Gastroesophageal sphincter (tissue), 4 donors: ENCODE results near the gene HERC4. TPM values are rescaled to one million over a fixed set of nuclear protein-coding genes. Genes with fewer than 3 reads are reported as not detected.

Experiments used
- ATAC-seq: fragments of 150-250 bp; one replicate; pipeline ENCODE4 v1.9.1; 2016; ENCODE audit warnings: mild to moderate bottlenecking, moderate library complexity
- H3K27ac ChIP-seq, 4 donors: fragments of 200-600 bp; sonication (generic) in 3 of 4; 1 replicate in 3 of 4; 2 replicates in 1 of 4; pipeline ENCODE4 v1.5.1; 2016 to 2019
- H3K27me3 ChIP-seq: fragments of 200-600 bp; sonication (generic); one replicate; pipeline ENCODE4 v1.5.1; 2019
- H3K36me3 ChIP-seq, 2 donors: fragments of 200-600 bp; sonication (generic); one replicate each; pipeline ENCODE4 v1.5.1; 2019; ENCODE audit warnings: control low read depth in 1 of 2
- H3K4me1 ChIP-seq, 3 donors: fragments of 200-600 bp; sonication (generic); 1 replicate in 2 of 3; 2 replicates in 1 of 3; pipeline ENCODE4 v1.5.1; 2016 to 2019; ENCODE audit warnings: control low read depth in 2 of 3
- H3K4me3 ChIP-seq, 2 donors: fragments of 200-600 bp; sonication (generic); one replicate each; pipeline ENCODE4 v1.5.1; 2019; ENCODE audit warnings: mild to moderate bottlenecking in 1 of 2, moderate library complexity in 1 of 2
- H3K9me3 ChIP-seq, 3 donors: fragments of 200-600 bp; sonication (generic); one replicate each; pipeline ENCODE4 v1.5.1; 2017 to 2019; ENCODE audit warnings: control low read depth in 2 of 3
- CTCF ChIP-seq, 4 experiments: fragments of 200-600 bp in 2 of 4; fragments of 450-650 bp in 2 of 4; sonication (generic) in 1 of 4; IDR thresholded peaks; one replicate each; pipeline ENCODE4 v1.5.1; 2017 to 2019; ENCODE audit warnings: antibody characterized with exemption in 4 of 4, mild to moderate bottlenecking in 2 of 4, moderate library complexity in 2 of 4
- EP300 ChIP-seq: sonication (generic); formaldehyde crosslinking; IDR thresholded peaks from one replicate; pipeline ENCODE4 v1.6.1; 2017; ENCODE audit warnings: antibody characterized with exemption, mild to moderate bottlenecking
- POLR2A ChIP-seq, 2 donors: fragments of 450-650 bp; IDR thresholded peaks; one replicate each; pipeline ENCODE4 v1.6.1; 2017; ENCODE audit warnings: antibody characterized with exemption in 2 of 2, mild to moderate bottlenecking in 2 of 2, moderate library complexity in 1 of 2
- POLR2AphosphoS5 ChIP-seq: sonication (generic); formaldehyde crosslinking; IDR thresholded peaks from one replicate; pipeline ENCODE4 v1.6.1; 2017; ENCODE audit warnings: antibody characterized with exemption
- WGBS, 2 donors: methylation state at CpG; one replicate each; pipeline ENCODE4 v1.1.5; 2018; ENCODE audit warnings: low coverage in 1 of 2; 5-methylcytosine and 5-hydroxymethylcytosine counted together
- total RNA-seq, 4 donors: library from RNA; depleted of rRNA; stranded (reverse); fragments of >200 nt; gene quantifications; one replicate each; pipeline ENCODE4 v1.1.0, GENCODE V29; 2016

Gene HERC4
- total RNA-seq, 4 donors from 2014 or later: 30.3 to 58.4 (median 43.0) TPM

DNA sequence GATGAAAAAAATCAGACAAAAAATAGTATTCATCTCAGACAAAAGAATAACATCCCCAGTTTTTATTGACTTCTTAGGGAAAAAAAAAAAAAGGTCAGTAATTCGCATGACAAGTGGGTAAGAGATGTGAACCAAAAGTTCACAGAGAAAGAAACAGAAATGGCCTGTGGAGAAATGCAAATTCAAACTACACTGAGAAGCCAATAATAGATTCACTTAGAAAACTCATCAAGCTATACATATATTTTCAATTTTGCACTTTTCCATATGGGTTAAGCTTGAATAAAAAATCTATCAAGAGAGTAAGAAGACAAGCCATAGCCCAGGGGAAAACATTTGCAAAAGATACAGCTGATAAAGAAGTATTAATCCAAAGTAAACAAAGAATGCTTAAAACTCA lies 28.0 kb downstream of the HERC4 start:
- Histone ChIP-seq H3K27me3 (no peaks in the 10 kb centered on the region), H3K9me3 (no peaks in the 10 kb centered on the region), H3K27ac (no peak overlapping the region), H3K36me3 (peaks cover 0 to 18% of the 10 kb centered on the region in 2 donors), H3K4me1 (peaks cover 0 to 3% (median 0%) of the 10 kb centered on the region in 3 donors), H3K4me3 (no peak overlapping the region)
- 100% methylated on average over 1 of the region's 1 CpG for WGBS, 2 donors
- TF ChIP-seq EP300 (no peak), CTCF (IDR thresholded peaks at IDR 0.05) (no peak), POLR2AphosphoS5 (no peak), POLR2A (IDR thresholded peaks at IDR 0.05) (no peak)
- ATAC-seq: no peak

DNA sequence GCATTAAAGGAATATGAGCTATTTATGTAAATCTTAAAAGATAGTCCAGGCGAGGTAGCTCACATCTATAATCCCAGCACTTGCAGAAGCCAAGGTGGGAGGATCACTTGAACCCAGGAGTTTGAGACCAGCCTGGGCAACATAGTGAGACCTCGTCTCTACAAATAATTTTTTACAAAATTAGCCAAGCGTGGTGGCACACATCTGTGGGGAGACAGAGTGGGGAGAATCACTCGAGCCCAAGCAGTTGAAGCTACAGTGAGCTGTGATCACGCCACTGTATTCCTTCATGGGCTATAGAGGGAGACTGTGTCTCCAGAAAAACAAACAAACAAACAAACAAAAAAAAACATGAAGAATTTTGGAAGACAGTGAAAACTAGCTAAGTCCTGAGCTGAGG lies 28.4 kb downstream of the HERC4 start:
- Histone ChIP-seq H3K9me3 (no peaks in the 10 kb centered on the region), H3K27me3 (no peaks in the 10 kb centered on the region), H3K4me3 (no peak overlapping the region), H3K27ac (no peak overlapping the region), H3K36me3 (peaks cover 0 to 18% of the 10 kb centered on the region in 2 donors), H3K4me1 (no peaks in the 10 kb centered on the region)
- WGBS, 2 donors: 92 to 94% methylated on average over 3 to 4 of the region's 5 CpGs
- ATAC-seq: no peak
- TF ChIP-seq CTCF (IDR thresholded peaks at IDR 0.05) (no peak), POLR2AphosphoS5 (no peak), POLR2A (IDR thresholded peaks at IDR 0.05) (no peak), EP300 (no peak)

DNA sequence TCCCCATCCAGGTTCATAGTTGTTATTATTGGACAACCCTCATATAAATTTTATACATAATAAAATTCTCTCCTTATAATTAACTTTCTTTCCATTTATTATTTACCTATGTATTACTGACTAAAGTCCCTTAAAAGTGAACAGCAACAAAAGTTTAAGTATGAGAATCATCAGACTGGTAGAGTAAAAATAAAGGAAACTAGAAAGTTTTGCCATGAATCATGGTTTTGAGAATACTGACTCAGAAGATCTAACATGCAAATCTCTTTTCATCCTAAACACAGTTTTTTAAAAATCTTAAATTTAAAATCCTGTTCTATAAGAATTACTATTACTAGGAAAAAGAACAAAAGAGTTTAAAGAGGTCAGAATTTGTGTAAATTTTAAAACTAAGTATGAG lies 32.1 kb downstream of the HERC4 start:
- H3K4me3 ChIP-seq: no peak overlapping the region
- TF ChIP-seq EP300: no peak
- TF ChIP-seq POLR2AphosphoS5: no peak
- TF ChIP-seq POLR2A (IDR thresholded peaks at IDR 0.05): no peak
- TF ChIP-seq CTCF (IDR thresholded peaks at IDR 0.05): no peak
- H3K36me3 ChIP-seq: peaks cover 0 to 19% of the 10 kb centered on the region in 2 donors
- H3K27me3 ChIP-seq: no peaks in the 10 kb centered on the region
- no peaks in the 10 kb centered on the region for H3K4me1 ChIP-seq
- H3K9me3 ChIP-seq: no peaks in the 10 kb centered on the region
- no peak overlapping the region for H3K27ac ChIP-seq
- ATAC-seq: no peak

GRCh38 chr10:68032113-68032512 lies 43.0 kb downstream of the HERC4 start:
- ATAC-seq: no peak
- no peak overlapping the region for H3K4me3 ChIP-seq
- no peak overlapping the region for H3K27ac ChIP-seq
- H3K36me3 ChIP-seq: peaks cover 0 to 72% of the 10 kb centered on the region in 2 donors
- TF ChIP-seq EP300 (no peak), POLR2AphosphoS5 (no peak), CTCF (IDR thresholded peaks at IDR 0.05) (no peak), POLR2A (IDR thresholded peaks at IDR 0.05) (no peak)
- no peaks in the 10 kb centered on the region for H3K4me1 ChIP-seq
- H3K9me3 ChIP-seq: no peaks in the 10 kb centered on the region
- H3K27me3 ChIP-seq: no peaks in the 10 kb centered on the region
- 89 to 91% methylated on average over 2 of the region's 2 CpGs for WGBS, 2 donors

GRCh38 chr10:68027429-68027828 lies 47.7 kb downstream of the HERC4 start:
- Histone ChIP-seq H3K36me3 (peaks cover 0 to 75% of the 10 kb centered on the region in 2 donors), H3K9me3 (no peaks in the 10 kb centered on the region), H3K27ac (no peak overlapping the region), H3K27me3 (no peaks in the 10 kb centered on the region), H3K4me1 (no peaks in the 10 kb centered on the region), H3K4me3 (no peak overlapping the region)
- TF ChIP-seq EP300 (no peak), POLR2AphosphoS5 (no peak), CTCF (IDR thresholded peaks at IDR 0.05) (no peak), POLR2A (IDR thresholded peaks at IDR 0.05) (no peak)
- WGBS, 2 donors: 88 to 91% methylated on average over 6 to 9 of the region's 9 CpGs
- no peak for ATAC-seq
